ENCODE measurements around the gene BPI.
"Not testable (repeated sequence)": the region's sequence is repeated elsewhere in the genome, so short reads cannot be mapped to it uniquely, and the experiment has no call there.

Gene BPI

DNA sequence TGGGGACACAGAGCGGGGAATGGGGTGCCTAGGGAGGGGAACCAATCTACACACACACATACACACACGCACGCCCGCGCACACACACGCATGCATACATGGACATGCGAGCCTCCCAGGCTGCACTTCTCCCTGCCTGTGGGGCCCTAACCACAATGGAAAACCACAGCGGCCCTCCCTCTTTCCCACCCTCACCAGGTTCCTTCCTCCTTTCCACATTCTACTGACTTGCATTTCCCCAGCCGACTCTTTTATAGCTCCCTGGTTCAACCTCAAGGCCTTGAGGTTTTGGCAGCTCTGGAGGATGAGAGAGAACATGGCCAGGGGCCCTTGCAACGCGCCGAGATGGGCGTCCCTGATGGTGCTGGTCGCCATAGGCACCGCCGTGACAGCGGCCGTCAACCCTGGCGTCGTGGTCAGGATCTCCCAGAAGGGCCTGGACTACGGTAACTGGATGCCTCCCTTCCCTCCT, at the start of gene BPI:
Gene BPI, plus strand, starts transcription at position 249 of the 472 bp plus-strand sequence. Its CDS starts 68 bp downstream, at position 317.
- peak; percentile 81 for DNase-seq

DNA sequence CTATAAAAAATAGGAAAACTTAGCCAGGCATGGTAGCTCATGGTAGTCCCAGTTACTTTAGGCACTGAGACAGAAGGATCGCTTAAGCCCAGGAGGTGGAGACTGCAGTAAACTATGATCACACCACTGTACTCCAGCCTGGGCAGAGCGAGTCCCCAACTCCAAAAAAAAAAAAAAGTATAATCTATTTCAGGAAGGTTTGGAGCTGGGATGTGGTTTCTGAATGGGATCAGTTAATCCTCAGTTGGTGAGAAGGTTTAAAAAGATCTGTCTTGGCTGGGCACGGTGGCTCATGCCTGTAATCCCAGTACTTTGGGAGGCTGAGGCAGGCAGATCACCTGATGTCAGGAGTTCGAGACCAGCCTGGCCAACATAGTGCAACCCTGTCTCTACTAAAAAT, 49.3 kb upstream of the BPI start:
- not testable (repeated sequence) for DNase-seq

DNA sequence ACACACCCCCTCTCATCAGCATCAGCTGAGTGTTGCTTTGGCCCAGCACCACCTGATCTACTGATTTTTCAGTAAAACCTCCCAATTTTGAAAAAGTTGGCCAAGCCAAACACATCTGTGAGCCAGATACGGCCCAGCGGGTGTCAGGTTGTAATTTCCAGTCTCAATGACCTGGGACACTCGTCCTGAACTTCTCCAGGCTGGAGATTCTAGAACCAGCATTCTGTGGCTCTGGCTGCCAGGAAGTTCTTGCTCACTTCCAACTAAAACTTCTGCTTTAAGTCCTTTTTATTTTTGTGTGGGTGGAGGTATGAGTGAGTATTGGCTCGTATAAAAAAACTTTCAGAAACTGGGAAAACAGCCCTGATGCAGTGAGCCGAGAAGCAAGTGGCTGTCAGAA, 48.6 kb upstream of the BPI start:
- DNase-seq = peak; percentile 72

DNA sequence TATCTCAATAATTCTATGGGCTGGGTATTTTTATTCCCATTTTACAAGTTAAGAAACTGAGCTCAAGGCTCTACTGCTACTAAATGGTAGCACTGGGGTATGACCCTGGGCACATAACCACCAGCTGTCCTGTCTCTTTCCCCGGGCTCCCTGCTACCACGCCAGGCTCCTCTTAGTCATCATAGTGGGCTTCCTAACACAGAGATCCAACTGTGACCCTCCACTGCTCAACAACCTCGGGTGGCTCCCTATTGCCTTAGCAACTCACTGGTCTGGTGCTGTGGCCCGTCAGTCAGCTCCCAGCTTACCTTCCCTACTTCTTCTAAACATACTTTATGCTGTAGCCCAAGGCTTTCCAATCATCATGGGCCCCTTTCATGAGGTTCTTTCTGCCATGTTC, 47.9 kb upstream of the BPI start:
- DNase-seq = no peak

DNA sequence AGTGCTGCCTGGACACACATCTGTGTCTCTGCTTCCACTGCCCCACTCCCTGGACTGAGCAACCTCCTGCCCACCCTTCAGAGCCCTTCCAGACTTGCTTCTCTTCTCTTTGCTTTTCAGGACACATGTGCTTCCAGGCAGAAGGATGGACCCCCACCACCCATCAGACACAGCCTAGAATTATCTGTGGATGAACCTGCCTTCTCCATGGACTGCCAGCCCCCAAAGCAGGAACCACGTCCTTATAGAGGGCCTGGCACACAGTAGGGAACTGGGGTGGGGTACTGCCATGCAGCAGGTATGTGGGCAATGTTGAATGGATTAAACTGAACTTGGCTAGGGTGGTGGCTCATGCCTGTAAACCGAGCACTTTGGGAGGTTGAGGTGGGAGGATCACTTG, 47.0 kb upstream of the BPI start:
- no peak for DNase-seq

DNA sequence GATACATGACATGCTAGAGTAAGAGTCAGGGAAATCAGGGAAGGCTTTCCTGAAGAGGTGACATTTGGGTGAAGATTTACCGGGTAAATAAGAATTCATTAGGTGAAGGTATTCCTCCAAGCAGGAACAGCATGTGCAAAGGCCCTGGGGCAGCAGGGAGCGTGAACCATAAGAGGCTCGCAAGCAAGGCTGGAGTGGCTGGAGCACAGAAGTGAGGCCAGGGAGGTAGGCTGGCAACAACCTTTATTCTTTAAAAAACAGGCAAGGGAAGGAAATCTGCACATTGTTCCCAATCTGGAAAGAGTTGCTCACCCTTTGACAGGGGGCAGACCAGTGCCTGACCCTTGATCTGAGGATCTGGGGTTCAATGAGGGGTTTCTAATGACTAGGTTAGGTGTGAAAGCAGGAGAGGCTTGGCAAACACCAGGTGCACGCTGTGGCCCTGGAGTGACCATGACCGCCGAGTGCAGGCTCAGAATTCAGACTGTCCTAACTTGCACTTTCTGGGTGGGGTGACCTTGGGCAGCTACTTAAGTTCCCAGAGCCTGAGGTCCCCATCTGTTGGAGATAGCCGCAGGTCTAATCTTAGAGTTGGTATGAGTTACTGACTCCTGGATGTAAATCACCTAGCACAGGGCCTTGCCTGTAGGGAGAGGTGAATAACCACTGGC, 45.3 kb upstream of the BPI start:
- DNase-seq = no peak

DNA sequence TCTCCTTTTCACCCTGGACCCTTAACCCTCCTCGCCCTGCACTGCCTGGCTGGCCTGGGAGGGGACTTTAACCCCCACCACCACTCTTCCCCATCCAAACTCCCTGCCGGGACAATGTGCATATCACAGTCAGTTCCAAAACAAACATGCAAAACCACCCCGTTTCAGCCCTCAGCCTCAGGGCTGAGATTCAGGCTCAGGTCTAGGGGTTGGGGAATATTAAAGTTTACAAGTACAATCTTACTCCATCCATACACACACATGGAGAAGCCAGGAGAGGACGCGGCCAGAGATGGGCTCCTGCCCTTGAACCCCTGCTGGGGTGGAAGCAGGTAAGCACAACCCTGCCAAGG, 44.0 kb upstream of the BPI start:
- DNase-seq = no peak

DNA sequence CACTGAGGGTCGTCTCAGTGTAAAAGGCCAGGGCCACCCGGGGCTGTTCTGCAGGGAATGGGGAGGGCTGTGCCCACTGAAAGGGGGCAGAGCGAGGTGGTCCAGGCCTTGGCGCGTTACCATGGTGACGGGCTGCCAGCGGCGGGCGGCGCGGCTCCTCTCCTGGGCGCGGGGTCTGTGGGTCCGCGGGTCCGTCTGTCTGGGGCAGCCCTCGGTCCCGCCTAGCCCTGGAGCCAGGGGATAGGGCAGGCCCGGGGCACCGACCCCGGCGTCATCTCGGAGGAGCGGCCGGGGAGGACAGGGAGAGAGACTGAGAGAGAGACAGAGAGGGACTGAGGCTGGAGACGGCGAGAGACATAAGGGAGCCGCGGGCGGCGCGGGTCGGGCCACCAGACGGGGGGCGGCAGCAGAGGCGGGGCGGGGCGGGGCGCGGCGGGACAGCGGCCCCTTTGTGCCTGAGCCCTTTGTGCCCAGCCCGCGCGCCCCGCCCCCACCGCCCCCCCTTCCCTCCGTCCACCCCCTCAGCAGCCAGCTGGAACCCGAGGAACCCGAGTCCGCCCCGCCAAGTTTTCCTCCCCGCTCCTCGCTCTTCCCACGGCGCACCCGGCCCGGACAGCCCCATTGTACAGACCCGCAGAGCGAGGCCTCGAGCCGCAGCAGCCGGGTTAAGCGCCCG, 43.4 kb upstream of the BPI start, which contains the start of gene KIAA1755:
Gene KIAA1755, minus strand, starts transcription at position 358 of the 676 bp plus-strand sequence. Its CDS starts 235 bp downstream, at position 123.
- peak; percentile 68 for DNase-seq

DNA sequence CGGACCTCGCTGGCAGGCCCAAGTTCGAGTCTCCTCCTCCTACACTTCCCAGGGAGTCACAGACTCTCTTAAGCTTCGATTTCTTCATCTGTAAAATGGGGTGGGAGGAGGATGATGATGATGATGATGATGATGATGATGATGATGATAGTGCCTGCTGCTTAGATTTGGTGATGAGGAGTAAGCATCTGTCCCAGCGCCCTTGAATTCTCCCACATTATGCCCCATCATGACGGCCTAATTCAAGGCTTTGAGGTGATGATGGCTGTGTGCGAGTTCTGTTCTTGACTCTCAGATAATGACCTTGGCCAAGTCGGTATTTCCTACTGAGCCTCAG, 42.9 kb upstream of the BPI start:
- no peak for DNase-seq

DNA sequence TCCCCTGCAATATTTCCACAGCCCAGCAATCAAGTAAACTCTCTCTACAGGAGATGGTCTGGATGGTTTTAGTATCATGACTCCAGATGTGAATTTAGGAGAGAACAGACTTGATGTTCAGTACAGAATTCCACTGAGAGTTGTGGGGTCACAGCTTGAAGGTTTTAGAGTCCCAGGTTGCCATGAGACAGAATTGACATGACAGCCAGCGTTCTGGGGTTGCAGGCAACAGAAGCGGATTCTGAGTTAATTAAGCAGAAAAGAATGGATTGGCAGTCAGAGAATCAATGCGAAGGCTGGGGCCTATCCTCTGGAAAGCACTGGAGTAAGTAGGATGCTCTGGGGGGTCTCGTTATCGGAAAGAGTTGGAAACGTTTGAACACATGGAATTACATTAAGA, 41.0 kb upstream of the BPI start:
- no peak for DNase-seq

DNA sequence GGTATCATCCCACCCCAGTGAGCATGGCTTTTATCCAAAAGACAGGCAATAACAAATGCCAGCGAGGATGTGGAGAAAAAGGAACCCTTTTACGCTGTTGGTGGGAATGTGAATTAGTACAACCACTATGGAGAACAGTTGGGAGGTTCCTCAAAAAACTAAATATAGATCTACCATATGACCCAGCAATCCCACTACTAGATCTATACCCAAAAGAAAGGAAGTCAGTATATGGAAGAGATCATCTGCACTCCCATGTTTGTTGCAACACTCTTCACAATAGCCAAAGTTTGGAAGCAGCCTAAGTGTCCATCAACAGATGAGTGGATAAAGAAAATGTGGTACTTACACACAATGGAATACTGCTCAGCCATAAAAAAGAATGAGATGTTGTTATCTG, 37.5 kb upstream of the BPI start:
- no peak for DNase-seq

DNA sequence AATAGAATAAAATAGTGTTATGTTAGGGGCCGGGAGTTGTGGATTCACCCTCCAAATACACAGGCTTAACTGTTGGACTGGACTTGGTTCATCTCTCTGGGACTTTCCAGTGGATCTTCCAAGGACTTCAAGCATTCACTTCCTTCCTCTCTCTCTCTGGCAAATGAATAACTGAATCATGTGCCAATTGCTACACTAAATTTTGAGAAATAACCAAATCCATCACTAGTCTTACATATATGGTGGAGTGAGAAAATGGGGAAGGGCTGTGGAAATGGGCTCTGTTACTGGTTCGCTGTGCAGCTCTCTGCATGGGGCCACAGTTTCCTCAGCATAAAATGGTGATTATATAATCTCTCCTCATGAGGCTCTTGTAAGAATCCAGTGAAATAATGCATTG, 36.7 kb upstream of the BPI start:
- no peak for DNase-seq

DNA sequence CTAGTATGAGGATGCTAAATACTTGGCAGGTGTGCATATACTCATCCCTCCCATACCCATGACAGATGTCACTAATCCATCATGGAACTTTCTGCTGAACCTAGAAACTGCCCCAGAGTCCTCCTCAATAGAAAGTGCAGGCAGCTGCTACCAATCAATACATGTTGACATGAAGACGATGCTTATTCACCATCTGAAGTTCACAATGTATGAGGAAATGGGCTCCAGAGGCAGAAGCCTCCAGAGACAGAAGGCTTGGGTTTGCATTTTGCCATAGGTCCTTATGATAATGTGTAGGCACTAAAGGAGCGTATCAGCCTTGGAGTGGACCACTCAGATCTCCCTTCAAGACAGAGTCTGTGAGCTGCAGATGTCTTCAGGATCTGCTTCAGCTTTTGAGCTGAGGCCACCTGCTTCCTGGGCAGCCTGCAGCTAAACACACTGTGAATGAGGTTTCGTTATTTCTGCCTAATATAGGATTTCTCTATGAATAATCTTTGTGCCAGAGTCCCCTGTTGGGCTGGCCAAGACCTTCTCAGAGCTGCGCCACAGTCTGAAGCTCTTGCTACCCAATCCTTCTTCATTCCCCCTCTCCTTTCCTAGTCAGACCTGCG, 35.9 kb upstream of the BPI start:
- DNase-seq = no peak

DNA sequence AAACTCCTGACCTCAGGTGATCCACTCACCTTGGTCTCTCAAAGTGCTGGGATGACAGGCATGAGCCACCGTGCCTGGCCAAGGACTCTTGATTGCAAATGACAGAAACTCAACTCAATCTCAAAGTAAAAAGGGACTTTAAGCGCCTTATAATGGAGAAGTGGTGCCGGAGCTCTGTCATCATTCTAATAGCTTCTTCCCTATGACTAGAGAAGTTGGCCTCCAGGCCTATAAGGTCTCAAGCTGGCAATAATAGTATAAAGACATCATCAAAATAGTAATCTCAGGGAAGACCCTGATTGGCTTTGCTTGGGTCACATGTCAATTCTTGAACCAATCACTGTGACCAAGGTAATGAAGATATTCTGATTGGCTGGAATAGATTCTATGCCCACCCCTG, 34.9 kb upstream of the BPI start:
- DNase-seq = no peak

DNA sequence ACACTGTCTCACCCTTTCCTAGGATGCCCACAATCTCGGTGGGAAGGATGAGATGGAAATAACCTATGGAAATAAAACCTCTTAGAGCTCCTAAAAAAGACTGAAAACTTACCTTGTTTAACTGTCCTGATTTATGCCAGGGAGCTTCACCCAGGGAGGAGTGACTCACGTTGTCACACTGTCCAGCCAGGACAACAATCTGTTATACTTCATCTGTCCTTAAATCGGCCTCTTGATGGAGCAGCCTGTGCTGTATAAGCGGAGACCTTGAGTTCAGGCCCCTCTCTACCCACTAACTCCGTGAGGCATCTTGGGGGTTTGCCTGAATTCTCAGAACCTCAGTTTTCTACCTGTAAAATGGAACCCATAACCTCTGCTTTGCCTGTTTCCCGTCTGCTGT, 34.2 kb upstream of the BPI start:
- DNase-seq = no peak

DNA sequence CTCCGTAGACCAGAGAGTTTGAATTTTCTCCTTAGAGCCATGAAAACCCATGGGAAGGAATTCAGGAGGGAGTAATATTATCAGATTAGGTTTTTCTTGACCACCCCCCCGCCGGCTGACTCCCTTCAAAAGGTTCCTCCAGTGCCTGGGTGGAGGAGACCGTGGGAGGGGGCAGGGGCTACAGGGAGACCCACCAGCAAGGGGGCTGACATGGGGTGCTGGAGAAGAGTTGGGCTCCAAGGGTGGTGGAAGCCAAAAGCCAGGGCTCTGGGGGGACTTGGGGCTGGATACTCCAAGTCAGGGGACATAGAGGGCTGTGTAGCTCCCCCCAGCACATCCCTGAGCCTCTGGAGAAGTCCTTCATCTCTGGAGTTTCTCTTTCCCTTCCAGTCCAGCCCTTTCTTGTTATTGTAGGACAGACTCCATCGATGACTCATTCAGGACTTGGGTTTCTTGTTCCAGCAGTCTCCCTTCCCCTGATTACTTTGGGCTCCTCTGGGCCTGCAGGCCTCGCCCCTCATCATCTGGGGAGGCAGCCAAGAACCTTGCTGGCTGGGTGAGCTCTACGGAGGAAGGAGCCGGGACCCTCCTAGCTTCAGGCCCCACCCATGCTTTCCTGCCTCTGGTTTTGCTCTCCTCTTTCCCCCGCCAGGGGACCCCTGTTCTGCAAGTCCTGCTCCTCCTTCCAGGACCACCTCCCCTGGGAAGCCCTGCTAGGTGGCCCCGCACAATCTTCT, 32.9 kb upstream of the BPI start:
- peak; percentile 85 for DNase-seq

DNA sequence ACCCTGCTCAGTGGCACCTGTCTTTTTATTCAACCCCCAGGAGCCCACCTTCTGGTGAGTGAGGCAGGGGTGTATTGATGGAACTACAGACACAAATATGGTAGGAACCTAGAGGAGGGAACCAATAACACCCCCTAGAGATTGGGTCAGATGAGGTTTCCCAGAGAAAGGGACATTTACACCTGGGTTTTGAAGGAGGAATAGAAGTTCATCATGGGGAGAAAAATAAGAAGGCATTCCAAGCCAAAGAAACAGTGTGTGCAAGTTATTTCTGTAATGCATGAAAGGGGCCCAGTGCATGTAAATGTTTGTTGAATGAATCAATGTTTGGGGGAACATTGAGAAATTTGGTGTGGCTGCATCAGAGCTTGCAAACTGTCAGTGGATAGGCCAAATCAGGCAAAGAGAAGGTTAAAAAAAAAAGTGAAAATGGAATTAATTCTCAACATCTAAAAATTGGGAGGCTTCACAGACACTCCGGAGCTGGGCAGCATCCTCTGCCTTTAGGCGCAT, 32.3 kb upstream of the BPI start:
- DNase-seq = no peak

DNA sequence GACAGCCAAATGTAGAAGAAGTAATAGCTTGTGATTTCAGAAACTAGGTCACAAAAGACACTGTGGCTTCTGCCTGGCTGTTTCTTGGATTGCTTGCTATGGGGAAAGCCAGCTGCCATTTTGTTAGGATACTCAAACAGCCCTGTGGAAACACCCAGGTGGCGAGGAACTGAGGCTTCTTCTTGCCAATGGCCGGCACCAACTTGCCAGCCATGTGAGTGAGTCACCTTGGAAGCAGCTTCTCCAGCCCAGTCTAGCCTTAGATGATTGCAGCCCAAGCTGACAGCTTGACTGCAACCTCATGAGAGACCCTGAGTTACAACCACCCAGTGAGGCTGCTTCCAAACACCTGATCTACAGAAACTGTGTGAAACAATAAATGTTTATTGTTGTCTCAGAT, 31.6 kb upstream of the BPI start:
- no peak for DNase-seq

DNA sequence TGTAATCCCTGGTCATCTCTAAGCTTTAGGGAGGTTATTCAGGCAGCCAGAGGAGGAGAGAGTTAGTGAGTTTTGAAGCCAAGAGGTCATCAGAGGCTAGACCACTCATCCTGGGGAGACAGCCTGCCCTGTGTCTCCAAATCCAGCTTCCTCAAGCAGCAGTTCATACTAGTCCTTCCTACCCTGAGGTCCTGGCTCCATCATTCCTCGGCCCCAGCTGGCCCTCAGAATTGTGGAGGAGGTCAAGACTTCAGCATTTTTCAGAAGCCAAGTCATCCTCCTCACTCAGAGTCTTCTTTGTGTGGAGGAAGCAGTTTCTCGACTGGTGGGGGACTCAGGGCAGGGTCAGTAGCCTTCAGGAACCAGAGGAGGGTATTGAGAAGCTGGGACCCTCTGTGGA, 31.0 kb upstream of the BPI start:
- no peak for DNase-seq

DNA sequence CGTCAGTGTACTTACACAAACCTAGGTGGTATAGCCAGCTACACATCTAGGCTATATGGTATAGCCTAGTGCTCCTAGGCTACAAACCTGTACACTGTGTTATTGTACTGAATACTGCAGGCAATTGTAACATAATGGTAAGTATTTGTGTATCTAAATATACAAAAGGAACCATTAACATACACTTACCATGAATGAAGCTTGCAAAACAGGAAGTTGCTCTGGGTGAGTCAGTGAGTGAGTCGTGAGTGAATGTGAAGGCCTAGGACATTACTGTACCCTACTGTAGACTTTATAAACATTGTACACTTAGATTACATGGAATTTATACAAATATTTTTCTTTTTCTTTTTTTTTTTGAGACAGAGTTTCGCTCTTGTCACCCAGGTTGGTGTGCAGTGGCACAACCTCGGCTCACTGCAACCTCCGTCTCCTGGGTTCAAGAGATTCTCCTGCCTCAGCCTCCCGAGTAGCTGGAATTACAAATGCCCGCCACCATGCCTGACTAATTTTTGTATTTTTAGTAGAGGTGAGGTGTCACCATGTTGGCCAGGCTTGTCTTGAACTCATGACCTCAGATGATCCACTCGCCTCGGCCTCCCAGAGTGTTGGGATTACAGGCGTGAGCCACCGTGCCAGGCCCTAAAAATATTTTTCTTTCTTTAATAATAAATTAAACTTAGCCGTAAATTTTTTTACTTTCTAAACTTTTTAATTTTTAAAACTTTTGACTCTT, 28.0 kb upstream of the BPI start:
- no peak for DNase-seq

DNA sequence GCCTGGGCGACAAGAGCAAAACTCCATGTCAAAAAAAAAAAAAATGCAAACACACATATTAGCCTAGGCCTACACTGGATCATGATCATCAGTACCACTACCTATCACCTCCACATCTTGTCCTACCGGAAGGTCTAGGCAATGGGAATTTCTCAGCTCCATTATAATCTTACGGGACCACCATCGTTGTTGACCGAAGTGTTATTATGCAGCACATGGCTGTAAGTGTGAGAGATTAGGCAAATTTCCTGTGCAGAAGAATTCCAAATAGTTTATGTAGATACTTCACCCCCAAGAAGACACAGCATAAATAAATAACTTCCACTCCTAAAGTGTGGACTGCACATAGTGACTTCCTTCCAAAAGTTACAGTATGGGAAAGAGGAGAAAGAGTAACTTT, 26.7 kb upstream of the BPI start:
- DNase-seq = no peak

DNA sequence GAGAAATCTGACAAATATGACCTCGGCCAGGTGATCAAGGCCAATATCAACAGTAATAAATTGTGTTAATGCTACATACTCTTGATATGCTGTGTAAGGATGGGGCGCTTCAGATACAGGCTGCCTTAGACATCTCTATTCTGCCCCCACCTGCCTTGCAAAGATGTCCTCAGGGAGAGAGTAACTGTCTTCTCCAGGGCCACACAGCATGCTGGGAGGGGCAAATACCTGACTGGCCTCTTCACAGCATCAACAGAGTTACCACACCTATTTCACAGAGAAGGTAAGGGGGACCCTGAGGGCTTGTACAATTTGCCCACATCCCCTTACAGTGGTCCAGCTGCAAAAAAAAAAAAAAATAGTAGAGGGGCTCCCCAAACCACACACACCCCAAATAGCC, 26.3 kb upstream of the BPI start:
- no peak for DNase-seq

DNA sequence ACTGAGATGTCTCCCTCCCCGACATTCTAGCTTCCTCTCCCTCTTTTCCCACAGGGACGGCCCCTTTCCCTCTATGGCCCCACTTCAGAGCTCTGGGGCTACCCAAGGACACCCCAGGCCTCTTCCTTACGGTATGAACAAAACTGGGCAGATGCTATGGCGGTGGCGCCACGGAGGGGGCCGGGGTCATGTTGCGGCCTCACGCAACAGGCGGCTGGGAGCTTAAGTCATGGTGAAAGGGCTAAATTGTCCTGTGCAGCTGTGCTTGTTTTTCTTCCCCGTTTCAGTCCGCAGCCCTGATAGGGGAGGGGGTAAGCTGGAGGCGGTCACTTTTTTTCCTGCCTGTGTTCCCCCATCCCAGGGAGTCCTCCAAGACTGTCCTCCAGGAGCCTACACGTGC, 25.8 kb upstream of the BPI start:
- no peak for DNase-seq

All from left hindlimb (tissue), 1 donor.